GM19395 (cell line): ENCODE measurements around the gene NPHP4.
"Not testable (repeated sequence)": the region's sequence is repeated elsewhere in the genome, so short reads cannot be mapped to it uniquely, and the experiment has no call there.

Experiments
- ATAC-seq: cut with Tn5 transposase; IDR thresholded peaks from one replicate; pipeline ENCODE4 v1.9.1; 2021; ENCODE audit warnings: mild to moderate bottlenecking, moderate library complexity; ENCODE audit not compliant: unreplicated experiment

NPHP4 gene

DNA sequence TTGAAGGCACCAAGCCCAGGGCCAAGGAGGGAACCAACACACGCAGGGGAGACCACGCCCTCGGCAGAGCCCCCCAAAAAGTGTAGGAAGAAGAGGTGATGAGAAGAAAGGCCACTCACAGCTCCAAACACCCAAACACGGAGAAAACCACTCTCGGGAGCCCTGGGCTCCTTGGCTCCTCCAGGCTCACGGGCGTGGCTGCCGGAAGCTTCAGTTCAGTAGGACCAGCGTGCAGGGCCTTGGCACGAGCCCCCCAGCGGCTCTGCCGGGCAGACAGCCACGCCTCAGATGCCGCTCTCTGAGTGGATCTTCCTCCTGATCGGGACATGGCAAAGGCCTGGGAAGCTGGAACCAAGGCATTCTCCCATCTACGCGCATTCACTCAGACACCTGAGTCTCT lies 94.0 kb downstream of the NPHP4 start:
- no peak for ATAC-seq

DNA sequence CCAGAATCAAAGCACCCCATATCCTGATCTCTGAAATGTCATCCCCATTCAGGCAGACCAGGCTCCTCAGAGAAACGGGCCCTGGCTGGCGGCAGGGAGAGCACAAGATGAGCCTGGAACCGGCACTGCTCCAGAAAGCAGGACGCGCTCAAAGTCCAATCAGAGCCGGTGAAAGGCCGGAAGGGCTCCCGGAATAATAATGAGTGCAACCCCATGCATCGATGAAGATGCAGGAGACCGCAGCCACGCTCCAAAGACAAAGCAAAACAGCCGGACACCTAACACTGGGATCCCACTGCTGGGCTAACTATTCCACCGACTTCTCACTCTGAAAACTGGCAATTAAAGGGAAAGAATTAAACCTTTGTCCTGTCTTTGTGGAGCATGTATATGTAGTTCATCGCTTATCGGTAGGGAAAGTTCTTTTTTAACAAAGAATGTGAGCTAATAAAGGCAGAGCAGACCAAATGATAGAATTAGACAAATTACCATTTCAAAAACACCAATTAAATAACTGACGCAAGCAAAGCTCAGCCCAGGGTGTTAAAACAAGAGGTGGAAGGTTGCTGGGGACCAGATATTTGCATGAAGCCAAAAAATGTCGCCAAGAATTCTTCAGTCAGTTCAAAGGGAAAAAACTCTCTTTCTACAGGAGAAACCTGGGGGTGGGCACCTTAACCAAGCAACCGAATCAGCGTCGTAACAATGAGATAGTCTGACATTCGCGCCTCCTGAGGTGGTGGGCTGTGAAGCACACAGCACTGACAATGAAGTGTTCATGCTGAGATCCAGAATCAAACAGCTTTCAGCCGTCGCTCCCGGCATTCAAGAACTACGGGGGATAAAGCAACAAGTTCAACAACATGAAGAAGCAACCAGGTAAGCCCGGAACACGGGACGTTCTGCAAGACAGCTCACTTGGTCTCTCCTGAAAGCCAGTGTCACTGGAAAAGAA lies 95.2 kb downstream of the NPHP4 start:
- no peak for ATAC-seq

DNA sequence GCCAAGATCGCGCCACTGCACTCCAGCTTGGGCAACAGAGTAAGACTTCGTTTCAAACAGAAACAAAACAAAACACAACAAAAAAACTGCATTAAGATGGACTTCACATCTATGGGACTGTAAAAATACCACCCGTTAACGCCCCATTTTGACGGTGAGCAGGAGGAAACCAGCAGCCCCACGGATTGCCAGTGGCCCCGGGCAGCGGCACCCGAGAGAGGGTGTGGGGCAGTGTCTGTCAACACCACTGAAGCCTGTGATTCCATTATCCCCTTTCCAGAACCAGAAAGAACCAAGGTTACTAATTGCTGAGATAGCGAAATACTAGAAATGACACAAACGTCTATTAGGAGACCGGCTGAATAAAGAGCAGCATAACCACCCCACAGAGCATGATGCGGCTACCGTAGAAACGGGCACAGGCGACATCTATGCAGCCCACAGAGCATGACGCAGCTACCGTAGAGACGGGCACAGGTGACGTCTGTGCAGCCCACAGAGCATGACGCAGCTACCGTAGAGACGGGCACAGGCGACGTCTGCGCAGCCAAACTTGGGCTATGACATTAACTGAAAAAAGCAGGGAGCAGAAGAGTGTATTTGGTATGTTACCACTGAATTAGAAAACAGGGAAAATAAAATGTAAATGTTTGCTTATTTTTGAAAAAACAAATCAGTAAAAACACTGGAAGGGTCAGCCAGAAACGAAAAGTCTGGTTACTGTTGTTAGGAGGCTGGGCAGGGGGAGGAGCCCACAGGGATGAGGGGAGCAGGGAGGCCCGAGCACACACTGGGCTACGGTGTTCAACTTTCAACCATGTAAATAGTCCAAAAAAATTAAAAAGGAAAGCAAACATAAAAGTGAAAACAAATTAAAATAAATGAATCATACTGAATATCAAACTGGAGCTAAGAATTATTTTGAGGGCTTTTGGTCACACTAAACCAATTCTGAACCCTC lies 96.5 kb downstream of the NPHP4 start:
- no peak for ATAC-seq

DNA sequence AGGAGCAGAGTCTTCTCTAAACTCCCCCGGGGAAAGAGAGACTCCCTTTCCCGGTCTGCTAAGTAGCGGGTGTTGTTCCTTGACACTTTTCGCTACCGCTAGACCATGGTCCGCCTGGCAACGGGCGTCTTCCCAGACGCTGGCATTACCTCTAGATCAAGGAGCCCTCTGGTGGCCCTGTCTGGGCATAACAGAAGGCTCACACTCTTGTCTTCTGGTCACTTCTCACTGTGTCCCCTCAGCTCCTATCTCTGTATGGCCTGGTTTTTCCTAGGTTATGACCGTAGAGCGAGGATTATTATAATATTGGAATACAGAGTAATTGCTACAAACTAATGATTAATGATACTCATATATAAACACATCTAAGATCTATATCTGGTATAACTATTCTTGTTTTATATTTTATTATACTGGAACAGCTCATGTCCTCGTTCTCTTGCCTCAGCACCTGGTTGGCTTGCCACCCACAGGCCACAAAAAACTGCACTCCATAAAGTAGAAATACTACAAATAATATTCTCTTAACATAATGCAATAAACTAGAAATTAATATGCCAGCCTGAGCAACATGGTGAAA lies 98.4 kb downstream of the NPHP4 start:
- not testable (repeated sequence) for ATAC-seq

DNA sequence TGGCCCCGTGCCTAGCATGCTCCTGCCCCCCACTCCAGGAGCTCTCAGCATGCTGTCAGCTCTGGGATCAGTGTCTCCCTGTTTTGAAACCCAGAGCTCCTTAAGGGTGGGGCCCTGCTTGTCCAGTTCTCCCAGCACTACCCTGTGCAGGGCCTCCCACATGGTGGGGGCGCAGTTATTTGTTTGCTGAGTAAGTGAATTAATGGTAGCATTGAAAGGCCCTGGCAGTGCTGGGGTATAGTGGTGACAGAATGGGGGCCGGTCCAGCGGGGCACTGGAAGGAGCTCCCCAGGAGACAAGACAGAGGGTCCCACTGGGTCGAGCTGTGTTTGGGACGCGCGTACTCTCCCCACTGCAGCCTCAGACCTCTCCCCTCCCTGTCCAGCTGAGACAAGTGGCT lies 99.9 kb downstream of the NPHP4 start:
- ATAC-seq: no peak

DNA sequence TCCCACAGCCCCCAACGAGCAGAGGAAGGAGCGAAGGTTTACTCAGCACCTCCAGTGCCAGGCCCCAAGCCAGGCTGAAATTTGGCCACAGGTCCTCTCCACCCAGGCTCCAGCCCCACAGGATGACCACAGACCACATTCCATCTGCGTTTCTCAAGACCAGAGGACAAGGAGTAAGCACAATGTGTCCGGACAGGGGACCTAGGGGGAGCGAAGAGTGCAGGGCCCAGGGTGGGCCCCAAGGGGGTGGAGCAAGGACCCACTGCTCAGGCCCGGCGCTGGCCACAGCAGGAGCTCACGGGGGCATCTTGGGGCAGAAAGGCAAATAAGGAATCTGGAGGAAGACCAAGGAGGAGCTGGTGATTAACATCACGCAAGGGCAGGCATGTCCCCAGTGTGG lies 100.5 kb downstream of the NPHP4 start:
- no peak for ATAC-seq

DNA sequence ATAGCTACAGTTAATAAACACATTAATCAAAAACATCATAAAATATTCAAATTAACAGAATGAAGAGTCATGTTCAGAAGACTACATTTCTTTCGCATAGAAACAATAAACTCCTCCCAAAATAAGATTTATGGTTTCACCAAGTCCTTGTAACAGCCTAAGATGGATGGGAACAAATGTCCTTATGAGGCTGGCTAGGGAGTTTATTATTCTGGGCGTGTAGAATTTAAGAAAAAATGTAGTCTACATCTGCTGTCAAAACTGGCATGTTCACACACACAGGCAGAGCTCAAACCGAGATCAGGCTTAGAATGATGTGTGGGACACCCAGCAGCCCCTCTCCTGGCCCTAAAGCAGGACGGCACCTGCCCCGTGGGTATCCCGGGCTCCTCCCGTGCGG lies 101.1 kb downstream of the NPHP4 start:
- ATAC-seq: no peak

DNA sequence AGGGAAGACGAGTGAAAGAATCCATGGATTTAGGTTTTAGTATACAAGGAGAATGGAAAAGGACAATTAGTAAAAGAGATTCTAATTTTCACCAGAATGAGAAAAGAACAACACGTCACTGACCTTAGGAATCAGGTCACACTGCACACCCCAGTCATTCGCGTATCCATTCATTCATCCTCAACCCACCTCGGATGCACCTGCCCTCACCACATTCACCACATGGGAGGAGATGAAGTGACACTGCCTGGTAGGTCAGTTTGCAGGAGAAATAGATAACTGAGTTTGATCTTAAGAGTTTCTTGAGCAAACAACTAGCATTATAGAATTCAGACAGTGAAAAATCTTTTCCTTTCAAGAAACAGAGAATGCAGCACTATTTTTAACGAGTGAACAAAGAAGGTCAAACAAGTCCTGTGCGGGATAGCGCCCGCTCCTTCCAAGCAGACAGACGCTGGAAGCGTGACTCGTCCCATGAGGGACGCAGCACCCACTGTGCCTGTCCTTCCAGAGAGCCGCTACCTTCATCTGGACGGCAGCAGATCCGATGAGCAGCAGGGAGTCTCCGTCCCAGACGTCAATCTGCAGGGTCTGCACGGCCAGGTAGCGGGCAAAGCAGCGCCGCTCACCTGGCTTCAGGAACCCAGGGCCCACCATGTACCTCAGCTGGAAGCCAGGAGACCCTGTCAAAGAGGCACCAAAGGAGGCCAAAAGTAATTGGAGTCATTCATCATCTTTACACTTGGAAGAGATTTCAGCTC lies 101.7 kb downstream of the NPHP4 start:
- no peak for ATAC-seq

DNA sequence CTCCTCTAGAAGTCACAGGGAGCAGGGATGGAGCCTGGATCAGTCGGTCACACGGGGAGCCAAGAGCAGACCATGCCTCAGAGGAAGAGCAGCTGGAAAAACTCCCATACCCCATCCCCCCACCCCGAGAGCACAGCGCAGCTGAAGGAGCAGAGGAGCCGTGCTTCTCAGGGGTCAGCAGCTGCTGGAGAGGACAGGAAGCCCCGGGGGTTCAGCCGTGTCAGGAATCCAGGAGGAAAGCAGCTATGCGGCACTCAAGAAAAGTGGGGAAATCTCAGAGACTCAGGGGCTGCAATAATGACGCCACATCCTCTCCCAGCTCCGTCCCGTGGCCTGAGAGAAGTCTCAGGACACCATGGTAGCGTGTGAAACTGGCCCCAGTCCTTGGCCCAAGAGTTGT lies 102.3 kb downstream of the NPHP4 start:
- no peak for ATAC-seq

DNA sequence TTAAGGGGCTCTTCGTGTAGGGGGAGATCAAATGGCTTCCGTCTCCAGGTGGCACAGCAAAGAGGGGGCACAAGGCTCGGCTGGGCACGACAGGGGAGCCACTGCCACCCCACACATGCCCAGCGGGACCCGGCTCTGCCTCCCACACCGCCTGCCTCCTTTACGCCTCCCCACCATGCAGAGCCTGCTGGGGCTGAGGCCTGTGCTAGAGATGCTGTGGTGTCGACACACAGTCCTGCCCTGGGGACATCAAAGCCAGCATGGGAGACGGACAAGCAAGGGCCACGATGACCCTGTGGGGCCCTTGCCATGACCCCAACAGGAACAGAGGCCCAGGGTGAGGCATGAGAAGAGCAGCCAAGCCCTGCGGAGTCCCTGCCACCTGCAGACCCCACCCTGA lies 102.8 kb downstream of the NPHP4 start:
- no peak for ATAC-seq

DNA sequence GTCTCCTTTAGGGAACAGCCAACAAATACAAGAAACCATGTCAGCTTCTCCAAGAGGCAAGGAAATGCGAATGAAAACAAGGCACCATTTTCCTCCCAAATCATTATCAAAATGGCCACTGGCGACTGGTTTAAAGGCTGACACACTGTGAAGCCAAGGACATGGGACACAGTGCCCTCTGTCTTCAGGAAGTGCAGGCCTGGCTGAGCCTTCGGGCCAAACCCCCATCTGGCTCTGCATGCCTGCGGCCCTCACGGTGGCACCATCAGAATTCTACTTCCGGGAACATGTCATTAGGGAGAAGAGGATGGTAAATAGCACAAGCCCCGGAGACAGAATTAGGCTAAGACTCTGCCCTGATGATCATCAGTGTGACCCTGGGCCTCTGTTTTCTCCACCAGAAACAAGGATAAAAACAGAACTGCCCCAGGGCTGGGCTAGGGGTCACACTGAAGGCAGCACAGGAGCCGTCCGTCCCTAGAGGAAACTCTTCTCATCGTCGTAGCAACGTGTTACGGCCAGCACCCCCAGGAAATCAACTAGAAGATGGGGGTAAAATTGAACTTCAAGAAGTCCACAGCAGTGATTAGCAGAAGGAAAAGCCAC lies 103.5 kb downstream of the NPHP4 start:
- no peak for ATAC-seq

DNA sequence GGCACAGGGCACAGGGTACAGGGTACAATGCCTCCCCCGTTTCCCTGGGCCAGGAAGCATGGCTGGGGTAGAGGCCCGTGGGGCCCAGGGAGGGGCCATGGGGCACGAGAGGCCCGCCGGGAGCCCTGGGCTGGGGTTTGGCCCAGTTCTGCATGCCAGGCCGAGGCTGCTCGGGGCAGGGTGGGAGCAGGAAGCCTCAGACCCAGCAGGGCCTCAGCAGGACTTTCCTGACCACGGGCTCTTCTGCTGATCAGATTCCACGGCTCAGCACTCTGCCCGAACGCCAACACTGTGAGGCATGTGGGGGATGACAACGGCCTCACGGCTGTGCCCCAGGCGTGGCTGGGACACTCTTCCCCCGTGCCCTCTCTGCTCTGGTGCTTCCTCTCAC lies 104.3 kb downstream of the NPHP4 start:
- ATAC-seq: no peak

DNA sequence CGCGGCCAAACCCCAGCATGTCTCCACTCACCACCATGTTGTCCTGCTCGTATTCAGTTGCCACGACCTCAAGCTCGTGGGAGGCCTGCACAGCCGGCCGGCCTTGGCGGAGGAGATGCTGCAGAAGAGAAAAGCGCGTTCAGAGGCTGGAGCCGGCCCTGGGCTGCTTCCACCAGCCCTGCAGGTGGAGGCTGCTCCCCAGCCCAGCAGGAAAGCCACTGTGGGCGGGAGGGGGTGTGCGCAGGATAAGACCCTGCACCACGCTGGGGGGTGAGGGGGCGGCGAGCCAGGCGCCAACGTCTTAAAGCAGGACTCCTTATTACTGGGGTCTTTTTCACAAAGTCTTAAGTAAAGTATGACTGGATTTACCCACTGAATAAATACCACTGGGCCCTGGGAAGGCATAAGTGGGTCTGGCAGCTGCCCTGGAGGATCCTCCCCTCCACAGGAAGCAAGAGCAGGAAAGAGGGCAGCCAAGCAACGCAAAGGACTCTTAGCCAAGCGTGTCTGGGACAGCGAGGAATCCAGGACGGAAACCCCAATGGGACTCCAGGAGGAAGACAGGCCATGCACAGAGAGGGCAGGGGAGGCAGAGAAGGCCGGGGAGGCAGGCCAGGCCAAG lies 104.8 kb downstream of the NPHP4 start:
- ATAC-seq: no peak

DNA sequence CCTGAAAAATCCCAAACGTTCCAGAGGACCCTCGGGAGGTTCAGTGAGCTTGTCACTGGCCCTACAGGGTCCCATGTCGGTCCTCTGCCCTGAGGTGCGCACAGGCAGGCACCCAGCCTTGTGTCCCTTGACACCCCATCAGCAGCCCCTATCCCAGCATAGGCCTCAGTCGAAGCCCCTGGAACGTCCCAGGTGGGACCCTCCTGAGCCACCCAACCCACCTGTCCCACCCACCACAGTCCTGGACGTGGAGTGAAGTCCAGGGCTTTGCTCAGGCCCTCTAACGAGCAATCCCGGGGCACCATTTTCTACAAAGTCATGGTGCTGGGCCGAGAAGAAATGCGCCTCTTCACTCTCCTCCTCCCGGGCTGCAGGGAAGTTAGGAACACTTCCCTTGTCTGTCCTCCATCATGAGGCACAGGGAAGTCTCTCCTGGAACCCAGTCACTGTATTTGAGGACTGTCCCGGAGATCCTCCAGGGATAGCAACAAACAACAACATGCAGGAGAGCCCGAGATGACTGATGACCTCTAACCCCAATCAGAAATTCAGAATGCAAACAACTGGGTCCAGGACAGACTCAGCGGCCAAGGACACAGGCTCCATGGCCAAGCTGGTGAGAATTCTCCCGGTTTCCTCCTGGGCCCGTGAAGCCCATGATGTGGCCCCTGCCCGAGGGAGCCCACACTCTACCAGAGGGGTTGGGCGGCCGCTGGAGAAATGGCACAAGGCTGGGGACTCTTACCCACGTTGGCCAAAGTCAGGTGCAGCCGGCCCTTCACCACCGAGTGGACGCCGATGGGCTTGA lies 105.5 kb downstream of the NPHP4 start:
- no peak for ATAC-seq

DNA sequence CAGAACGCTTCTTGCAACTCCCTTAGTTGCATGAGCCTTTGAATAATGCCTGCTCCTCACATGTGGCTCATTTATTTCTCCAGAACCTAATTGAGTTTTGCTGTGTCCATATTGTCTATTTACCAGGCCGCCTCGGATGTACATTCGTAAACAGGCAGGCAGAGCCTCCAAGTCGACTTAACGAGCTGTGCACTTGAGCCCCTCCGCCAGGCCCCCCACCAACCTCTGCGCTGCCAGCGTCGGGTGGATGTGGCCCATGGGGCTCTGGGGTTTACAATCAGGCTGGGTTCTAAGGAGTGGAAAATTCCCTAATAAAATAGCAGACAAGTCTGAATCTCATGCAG lies 106.1 kb downstream of the NPHP4 start:
- no peak for ATAC-seq

DNA sequence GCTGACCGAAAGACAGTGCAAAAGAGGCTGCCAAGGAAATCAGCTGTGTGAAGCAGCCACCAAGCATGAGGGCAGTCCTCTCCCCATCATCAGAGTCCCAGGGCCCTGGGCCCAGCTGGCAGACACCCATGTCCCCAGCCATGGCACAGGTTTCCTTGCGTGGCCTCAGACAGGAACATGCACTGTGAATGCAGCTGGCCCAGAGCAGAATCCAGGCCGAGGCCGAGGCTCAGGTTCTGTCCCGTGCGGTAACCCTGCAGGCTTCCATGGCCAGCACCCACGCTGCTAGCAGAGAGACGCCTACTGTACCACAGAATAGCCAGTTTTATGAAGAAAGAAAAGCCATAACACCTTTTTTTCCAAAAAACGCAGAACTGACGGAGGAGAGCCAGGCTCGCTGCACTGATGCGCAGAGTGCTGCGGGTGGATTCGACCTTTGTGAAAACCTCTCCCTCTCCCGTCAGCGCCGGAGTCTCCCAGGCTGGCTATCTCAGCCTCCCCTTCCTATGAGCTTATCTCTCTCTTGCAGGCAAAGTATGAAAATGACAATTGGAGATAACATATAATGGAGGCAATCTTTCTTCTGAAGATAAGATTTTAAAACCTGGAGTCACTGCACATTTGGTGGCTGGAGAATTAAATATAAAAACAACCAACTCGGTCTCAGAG lies 106.6 kb downstream of the NPHP4 start:
- no peak for ATAC-seq

DNA sequence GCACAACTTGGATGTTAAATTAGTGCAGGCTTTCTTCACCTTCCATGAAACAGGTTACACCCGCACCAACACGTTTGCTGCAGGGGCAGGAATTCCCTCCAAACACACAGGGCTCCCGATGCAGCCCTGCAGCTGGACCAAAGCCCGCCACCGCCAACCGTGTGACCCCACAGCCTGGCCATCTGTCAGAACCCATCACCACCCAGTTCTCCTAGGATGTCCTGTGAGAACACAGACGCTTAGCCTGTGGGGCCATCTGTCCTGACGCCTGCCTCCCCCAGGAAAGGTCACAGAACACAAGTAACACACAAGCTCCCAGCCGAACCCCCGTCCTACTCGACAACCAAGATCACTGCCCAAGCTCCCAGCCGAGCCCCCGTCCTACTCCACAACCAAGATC lies 108.1 kb downstream of the NPHP4 start:
- ATAC-seq: no peak
